OCI-LY7 (cell line): Measurements from ENCODE around the gene SPATA24. TPM values are rescaled to one million over a fixed set of nuclear protein-coding genes. Genes with fewer than 3 reads are reported as not detected.

Source experiments
- BruUV-seq: library from RNA; stranded (reverse); fragments of 400-500 nt; replicated peaks from 2 replicates; lab custom pipeline; 2021; lab: Mats Ljungman, UMichigan
- CTCF ChIA-PET: fragments of 300-600 bp; sonication (Branson Sonifier 250); formaldehyde crosslinking; loops from one replicate; lab custom pipeline; 2022; ENCODE audit warnings: antibody characterized with exemption; ENCODE audit not compliant: unreplicated experiment; lab: Charles Lee
- POLR2A ChIA-PET: fragments of 300-600 bp; sonication (Branson Sonifier 250); formaldehyde crosslinking; loops from one replicate; lab custom pipeline; 2022; ENCODE audit warnings: antibody characterized with exemption; lab: Charles Lee
- DNase-seq: peaks from one replicate; pipeline ENCODE4 v3.0.0-alpha.2; 2015; ENCODE audit warnings: low spot score
- H2AFZ ChIP-seq: fragments of 200-600 bp; sonication (generic), shearing (Covaris generic); 2 replicates; pipeline ENCODE4 v1.6.1; 2014; ENCODE audit warnings: mild to moderate bottlenecking, antibody characterized with exemption, low read length, moderate library complexity
- H3K27ac ChIP-seq: fragments of 200-600 bp; sonication (generic); 2 replicates; pipeline ENCODE4 v1.5.1; 2014; ENCODE audit warnings: mixed run types, low read depth, mild to moderate bottlenecking, moderate library complexity, low read length, inconsistent platforms; ENCODE audit not compliant: poor library complexity, severe bottlenecking
- H3K36me3 ChIP-seq: fragments of 200-600 bp; sonication (generic); 2 replicates; pipeline ENCODE4 v1.6.1; 2014; ENCODE audit warnings: mild to moderate bottlenecking, antibody characterized with exemption, low read length, moderate library complexity, mixed read lengths; ENCODE audit not compliant: insufficient read depth
- H3K4me1 ChIP-seq: fragments of 200-600 bp; sonication (generic); 2 replicates; pipeline ENCODE4 v1.5.1; 2014; ENCODE audit warnings: mild to moderate bottlenecking, low read length; ENCODE audit not compliant: insufficient read depth, poor library complexity, severe bottlenecking
- H3K4me2 ChIP-seq: fragments of 200-600 bp; sonication (generic); 2 replicates; pipeline ENCODE4 v1.6.1; 2014; ENCODE audit warnings: mild to moderate bottlenecking, low read length
- H3K4me3 ChIP-seq: fragments of 200-600 bp; sonication (generic); 2 replicates; pipeline ENCODE4 v1.5.1; 2014; ENCODE audit warnings: mild to moderate bottlenecking, low read depth, low read length; ENCODE audit not compliant: poor library complexity, severe bottlenecking
- H3K79me2 ChIP-seq: fragments of 200-600 bp; sonication (generic); 2 replicates; pipeline ENCODE4 v1.6.1; 2016; ENCODE audit warnings: low read depth, mild to moderate bottlenecking, low read length, moderate library complexity, mixed read lengths; ENCODE audit not compliant: insufficient read depth
- H3K9me2 ChIP-seq: fragments of 200-600 bp; sonication (generic); 2 replicates; pipeline ENCODE4 v1.6.1; 2016; ENCODE audit warnings: mild to moderate bottlenecking, low read length, mixed read lengths; ENCODE audit not compliant: insufficient read depth
- H3K9me3 ChIP-seq: fragments of 200-600 bp; sonication (generic); 2 replicates; pipeline ENCODE4 v1.6.1; 2014; ENCODE audit warnings: mild to moderate bottlenecking, mixed run types, low read length, mixed read lengths
- H4K20me1 ChIP-seq: fragments of 200-600 bp; sonication (generic); 2 replicates; pipeline ENCODE4 v1.6.1; 2014; ENCODE audit warnings: mild to moderate bottlenecking, antibody characterized with exemption, low read length, moderate library complexity, mixed read lengths; ENCODE audit not compliant: insufficient read depth
- CTCF ChIP-seq: fragments of 200-600 bp; sonication (generic); conservative IDR thresholded peaks from 2 replicates; pipeline ENCODE4 v1.5.1; 2014; ENCODE audit warnings: mild to moderate bottlenecking, antibody characterized with exemption, low read length, moderate library complexity, mixed read lengths
- EZH2phosphoT487 ChIP-seq: fragments of 200-600 bp; sonication (generic); IDR thresholded peaks from 2 replicates; pipeline ENCODE4 v1.6.1; 2018; ENCODE audit warnings: low read depth, borderline replicate concordance, mild to moderate bottlenecking, mixed run types, antibody characterized with exemption, low read length, moderate library complexity, mixed read lengths
- intact Hi-C: fragments of 100-400 bp; cut with micrococcal nuclease; formaldehyde crosslinking; loops from one replicate; pipeline ENCODE4 v1.10.0; 2022; ENCODE audit not compliant: unreplicated experiment
- total RNA-seq, 2 experiments: library from RNA; depleted of rRNA in 1 of 2; stranded (reverse); fragments of >200 nt in 1 of 2; shearing (Covaris generic) in 1 of 2; gene quantifications; 2 replicates each; pipeline ENCODE4 v1.2.3, GENCODE V29; 2014 to 2022

SPATA24 gene
- total RNA-seq, 2 experiments from 2014 or later = 9.4 to 12.0 TPM

DNA sequence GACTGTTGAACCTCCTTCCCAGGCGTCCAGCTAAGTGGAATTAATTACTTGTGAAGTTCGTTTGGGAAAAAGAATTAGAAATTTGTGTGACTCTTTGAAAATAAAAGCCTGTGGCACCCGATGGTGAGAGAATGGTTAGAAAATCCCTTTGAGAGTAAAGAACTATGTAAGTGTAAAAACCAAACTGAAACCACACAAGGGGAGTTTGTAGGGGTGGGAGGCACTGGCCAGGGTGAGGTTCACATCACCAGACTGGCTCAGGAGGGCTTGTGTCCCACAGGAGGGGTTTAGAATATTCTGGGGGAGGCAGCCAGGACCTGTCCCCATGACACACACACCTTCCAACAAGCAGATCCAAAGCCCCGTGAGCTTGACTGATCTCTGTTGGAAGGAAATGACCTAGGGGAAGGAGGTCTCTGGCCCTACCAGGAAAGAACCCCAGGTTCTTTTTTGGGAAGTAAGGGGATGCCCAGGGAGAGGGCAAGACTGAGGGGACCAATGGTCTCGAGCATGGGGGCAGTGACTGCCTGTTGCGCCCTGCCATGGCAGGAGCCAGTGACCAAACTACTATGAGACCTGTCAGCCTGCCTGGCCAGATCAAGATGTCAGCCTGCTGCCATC is 4.3 kb downstream of the SPATA24 start:
- Histone ChIP-seq H3K9me2 (no peaks in the 10 kb centered on the region), H3K36me3 (peaks cover 27% of the 10 kb centered on the region), H4K20me1 (no peaks in the 10 kb centered on the region), H3K9me3 (no peaks in the 10 kb centered on the region), H3K4me2 (no peak overlapping the region), H2AFZ (no peak overlapping the region), H3K4me3 (no peak overlapping the region), H3K27ac (no peak overlapping the region), H3K4me1 (peaks cover 41% of the 10 kb centered on the region), H3K79me2 (no peaks in the 10 kb centered on the region)
- intact Hi-C loops = loop anchor here (10.0 kb wide), 1 partner anchor 205 kb away; the partner anchor contains the start of gene SIL1
- ChIA-PET POLR2A (no interaction called here), CTCF (no interaction called here)
- no TSS peak for BruUV-seq
- DNase-seq = no peak
- no peak for TF ChIP-seq EZH2phosphoT487
- no peak for TF ChIP-seq CTCF

DNA sequence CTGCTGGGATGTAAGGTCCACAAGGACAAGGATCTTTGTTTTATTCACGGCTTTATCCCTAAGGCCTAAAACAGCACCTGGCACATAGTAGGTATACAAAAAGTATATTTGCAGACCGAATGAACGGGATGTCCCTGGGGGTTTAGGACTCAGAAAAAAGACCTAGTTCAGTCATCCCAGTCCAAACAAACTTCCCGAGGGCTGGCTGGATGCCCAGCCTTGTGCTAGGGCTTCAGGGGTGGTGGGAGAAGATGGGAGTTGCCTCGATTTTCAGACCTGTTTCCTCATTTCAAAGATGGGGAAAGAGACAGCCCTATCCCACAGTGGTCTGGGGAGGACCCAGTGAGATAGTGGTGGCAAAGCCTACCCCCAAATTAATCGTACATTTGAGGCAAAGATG is 6.0 kb downstream of the SPATA24 start:
- no TSS peak for BruUV-seq
- TF ChIP-seq CTCF = no peak
- no peak for TF ChIP-seq EZH2phosphoT487
- Histone ChIP-seq H3K36me3 (peaks cover 31% of the 10 kb centered on the region), H3K9me3 (no peaks in the 10 kb centered on the region), H3K9me2 (no peaks in the 10 kb centered on the region), H3K27ac (no peak overlapping the region), H3K4me1 (peaks cover 42% of the 10 kb centered on the region), H3K4me3 (no peak overlapping the region), H2AFZ (no peak overlapping the region), H4K20me1 (no peaks in the 10 kb centered on the region), H3K4me2 (no peak overlapping the region), H3K79me2 (peaks cover 11% of the 10 kb centered on the region; the same call in 1 of the 2 replicates)
- ChIA-PET POLR2A (interaction anchor here (0.7 kb wide), 1 partner anchor 11 kb away, joined by 9 read pairs; no protein-coding TSS in a partner anchor), CTCF (no interaction called here)
- no peak for DNase-seq
- intact Hi-C loops = no loop called here

DNA sequence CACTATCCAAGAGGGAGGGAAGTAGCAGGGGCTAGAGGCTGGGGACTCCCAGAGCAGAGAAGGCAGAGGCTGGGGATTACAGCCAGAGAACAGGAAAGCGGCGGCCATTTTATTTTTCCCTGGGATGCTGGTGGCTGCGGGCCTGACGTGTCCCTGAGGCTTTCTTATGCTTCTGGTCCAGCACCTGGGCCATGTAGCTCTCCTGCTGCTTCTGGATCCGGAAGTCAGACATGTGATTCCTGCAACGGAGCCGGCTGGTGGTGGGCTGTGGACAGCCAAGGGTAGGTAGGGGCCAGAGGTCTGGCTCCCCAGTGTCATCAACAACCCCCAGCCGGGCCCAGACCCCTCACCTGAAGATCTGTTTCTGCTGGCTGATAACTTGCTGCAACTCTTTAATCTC is 7.2 kb downstream of the SPATA24 start:
- BruUV-seq = no TSS peak
- H3K4me2 ChIP-seq = no peak overlapping the region; the same call in 1 of the 2 replicates
- H3K9me3 ChIP-seq = no peaks in the 10 kb centered on the region
- H3K4me1 ChIP-seq = peaks cover 40% of the 10 kb centered on the region
- no peak for DNase-seq
- no peak overlapping the region for H3K27ac ChIP-seq
- H3K9me2 ChIP-seq = no peaks in the 10 kb centered on the region
- peaks cover 11% of the 10 kb centered on the region; the same call in 1 of the 2 replicates for H3K79me2 ChIP-seq
- TF ChIP-seq EZH2phosphoT487 (no peak), CTCF (no peak)
- ChIA-PET POLR2A (interaction anchor here (1.8 kb wide), 1 partner anchor 10 kb away, joined by 7 read pairs; no protein-coding TSS in a partner anchor), CTCF (no interaction called here)
- H2AFZ ChIP-seq = no peak overlapping the region
- no peak overlapping the region for H3K4me3 ChIP-seq
- H3K36me3 ChIP-seq = peaks cover 31% of the 10 kb centered on the region
- intact Hi-C loops = no loop called here
- no peaks in the 10 kb centered on the region for H4K20me1 ChIP-seq
